ENCODE measurements around the gene DHDDS.

GRCh38 chr1:26500488-26501175, 68.5 kb downstream of the DHDDS start:
- TF ChIP-seq POLR2AphosphoS5 (IDR thresholded peaks at IDR 0.05) (peak; percentile 57 to 67 (median 61)), CTCF (IDR thresholded peaks at IDR 0.05) (peak in 1 of 3 donors; percentile 12), POLR2A (IDR thresholded peaks at IDR 0.05) (no peak)
